ENCODE data around the gene DCTN4. TPM values are rescaled to one million over a fixed set of nuclear protein-coding genes. Genes with fewer than 3 reads are reported as not detected.

DCTN4 gene
- total and polyA plus RNA-seq, 9 of the 15 experiments (the other 6 are each of a cell fraction or from before 2014, with no cell fraction given): 20.4 to 64.9 (median 49.9) TPM

DNA sequence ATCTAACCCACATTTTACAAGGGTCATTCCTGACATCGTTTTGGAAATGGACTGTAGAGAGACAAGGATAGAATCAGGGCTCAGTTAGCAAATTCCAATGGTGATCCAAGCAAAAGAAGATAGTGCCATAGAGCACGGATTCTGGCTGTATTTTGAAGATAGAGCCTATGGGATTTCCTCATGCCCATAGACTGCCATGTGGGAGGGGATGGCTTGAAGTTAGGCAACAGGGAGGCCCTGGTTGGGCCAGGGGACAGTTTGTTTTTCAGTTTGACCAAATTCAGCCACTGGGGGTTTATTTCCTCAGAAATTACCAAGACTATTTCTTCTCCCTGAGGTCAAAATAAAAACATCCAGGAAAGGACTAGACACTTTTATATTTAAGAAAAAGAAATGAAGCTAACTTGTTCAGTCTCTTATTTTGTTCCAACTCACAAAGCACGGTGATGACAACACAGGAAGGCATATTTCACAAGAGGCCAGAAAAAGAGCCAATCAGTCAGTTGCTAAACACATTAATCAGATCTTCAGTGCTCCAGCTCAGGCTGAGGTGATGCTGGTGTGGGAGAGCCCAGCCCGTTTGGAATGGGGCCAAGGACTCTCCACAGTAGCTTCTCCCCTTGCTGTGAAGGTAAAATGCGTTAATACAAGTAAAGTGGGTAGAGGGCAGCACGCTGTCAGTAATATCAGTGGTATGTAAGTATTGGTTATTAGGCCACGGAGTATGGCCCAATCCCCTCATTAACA, 4.4 kb upstream of the DCTN4 start (continued):
- TF ChIP-seq, protein P1, sequence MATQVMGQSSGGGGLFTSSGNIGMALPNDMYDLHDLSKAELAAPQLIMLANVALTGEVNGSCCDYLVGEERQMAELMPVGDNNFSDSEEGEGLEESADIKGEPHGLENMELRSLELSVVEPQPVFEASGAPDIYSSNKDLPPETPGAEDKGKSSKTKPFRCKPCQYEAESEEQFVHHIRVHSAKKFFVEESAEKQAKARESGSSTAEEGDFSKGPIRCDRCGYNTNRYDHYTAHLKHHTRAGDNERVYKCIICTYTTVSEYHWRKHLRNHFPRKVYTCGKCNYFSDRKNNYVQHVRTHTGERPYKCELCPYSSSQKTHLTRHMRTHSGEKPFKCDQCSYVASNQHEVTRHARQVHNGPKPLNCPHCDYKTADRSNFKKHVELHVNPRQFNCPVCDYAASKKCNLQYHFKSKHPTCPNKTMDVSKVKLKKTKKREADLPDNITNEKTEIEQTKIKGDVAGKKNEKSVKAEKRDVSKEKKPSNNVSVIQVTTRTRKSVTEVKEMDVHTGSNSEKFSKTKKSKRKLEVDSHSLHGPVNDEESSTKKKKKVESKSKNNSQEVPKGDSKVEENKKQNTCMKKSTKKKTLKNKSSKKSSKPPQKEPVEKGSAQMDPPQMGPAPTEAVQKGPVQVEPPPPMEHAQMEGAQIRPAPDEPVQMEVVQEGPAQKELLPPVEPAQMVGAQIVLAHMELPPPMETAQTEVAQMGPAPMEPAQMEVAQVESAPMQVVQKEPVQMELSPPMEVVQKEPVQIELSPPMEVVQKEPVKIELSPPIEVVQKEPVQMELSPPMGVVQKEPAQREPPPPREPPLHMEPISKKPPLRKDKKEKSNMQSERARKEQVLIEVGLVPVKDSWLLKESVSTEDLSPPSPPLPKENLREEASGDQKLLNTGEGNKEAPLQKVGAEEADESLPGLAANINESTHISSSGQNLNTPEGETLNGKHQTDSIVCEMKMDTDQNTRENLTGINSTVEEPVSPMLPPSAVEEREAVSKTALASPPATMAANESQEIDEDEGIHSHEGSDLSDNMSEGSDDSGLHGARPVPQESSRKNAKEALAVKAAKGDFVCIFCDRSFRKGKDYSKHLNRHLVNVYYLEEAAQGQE (IDR thresholded peaks at IDR 0.05; ENCODE audit: borderline replicate concordance): peak; percentile 69; the same call in 1 of the 2 replicates
- TF ChIP-seq, protein P1 (CRISPR knock-in tag; IDR thresholded peaks at IDR 0.05; ENCODE audit: low read depth): no peak
- TF ChIP-seq HOXB6 (CRISPR knock-in tag; IDR thresholded peaks at IDR 0.05; ENCODE audit: borderline replicate concordance): no peak
- TF ChIP-seq NFIX (CRISPR knock-in tag; IDR thresholded peaks at IDR 0.05; ENCODE audit: low read depth): no peak
- no peak for TF ChIP-seq SETDB1 (IDR thresholded peaks at IDR 0.05; ENCODE audit: low read length)
- TF ChIP-seq, protein P2, sequence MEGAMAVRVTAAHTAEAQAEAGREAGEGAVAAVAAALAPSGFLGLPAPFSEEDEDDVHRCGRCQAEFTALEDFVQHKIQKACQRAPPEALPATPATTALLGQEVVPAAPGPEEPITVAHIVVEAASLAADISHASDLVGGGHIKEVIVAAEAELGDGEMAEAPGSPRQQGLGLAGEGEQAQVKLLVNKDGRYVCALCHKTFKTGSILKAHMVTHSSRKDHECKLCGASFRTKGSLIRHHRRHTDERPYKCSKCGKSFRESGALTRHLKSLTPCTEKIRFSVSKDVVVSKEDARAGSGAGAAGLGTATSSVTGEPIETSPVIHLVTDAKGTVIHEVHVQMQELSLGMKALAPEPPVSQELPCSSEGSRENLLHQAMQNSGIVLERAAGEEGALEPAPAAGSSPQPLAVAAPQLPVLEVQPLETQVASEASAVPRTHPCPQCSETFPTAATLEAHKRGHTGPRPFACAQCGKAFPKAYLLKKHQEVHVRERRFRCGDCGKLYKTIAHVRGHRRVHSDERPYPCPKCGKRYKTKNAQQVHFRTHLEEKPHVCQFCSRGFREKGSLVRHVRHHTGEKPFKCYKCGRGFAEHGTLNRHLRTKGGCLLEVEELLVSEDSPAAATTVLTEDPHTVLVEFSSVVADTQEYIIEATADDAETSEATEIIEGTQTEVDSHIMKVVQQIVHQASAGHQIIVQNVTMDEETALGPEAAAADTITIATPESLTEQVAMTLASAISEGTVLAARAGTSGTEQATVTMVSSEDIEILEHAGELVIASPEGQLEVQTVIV (CRISPR knock-in tag; IDR thresholded peaks at IDR 0.05; ENCODE audit: borderline replicate concordance): peak; percentile 64; the same call in 1 of the 2 replicates
- no peak for TF ChIP-seq MAFG (tag; conservative IDR thresholded peaks at IDR 0.05)
- TF ChIP-seq DIDO1 (tag; IDR thresholded peaks at IDR 0.05; ENCODE audit: low read depth): no peak
- no peak for TF ChIP-seq HNRNPUL1 (IDR thresholded peaks at IDR 0.05; ENCODE audit: low read length)
- TF ChIP-seq, protein P3, sequence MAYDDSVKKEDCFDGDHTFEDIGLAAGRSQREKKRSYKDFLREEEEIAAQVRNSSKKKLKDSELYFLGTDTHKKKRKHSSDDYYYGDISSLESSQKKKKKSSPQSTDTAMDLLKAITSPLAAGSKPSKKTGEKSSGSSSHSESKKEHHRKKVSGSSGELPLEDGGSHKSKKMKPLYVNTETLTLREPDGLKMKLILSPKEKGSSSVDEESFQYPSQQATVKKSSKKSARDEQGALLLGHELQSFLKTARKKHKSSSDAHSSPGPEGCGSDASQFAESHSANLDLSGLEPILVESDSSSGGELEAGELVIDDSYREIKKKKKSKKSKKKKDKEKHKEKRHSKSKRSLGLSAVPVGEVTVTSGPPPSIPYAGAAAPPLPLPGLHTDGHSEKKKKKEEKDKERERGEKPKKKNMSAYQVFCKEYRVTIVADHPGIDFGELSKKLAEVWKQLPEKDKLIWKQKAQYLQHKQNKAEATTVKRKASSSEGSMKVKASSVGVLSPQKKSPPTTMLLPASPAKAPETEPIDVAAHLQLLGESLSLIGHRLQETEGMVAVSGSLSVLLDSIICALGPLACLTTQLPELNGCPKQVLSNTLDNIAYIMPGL (CRISPR knock-in tag; IDR thresholded peaks at IDR 0.05): no peak
- TF ChIP-seq MYC (IDR thresholded peaks at IDR 0.05; ENCODE audit: low read depth, low read length): peak; percentile 46
- TF ChIP-seq MYC (CRISPR knock-in tag; IDR thresholded peaks at IDR 0.05; ENCODE audit: borderline replicate concordance, low read depth): no peak
- TF ChIP-seq ARNT (IDR thresholded peaks at IDR 0.05): 0 out of 4 replicates have a peak, but pooled peaks of 1 of the 2 experiments have one; percentile 59
- TF ChIP-seq MTA3 (IDR thresholded peaks at IDR 0.05; ENCODE audit: borderline replicate concordance): peak; percentile 67; the same call in 1 of the 2 replicates
